ENCODE results near the gene TAF6.

GRCh38 chr7:100095704-100096103 lies 23.5 kb downstream of the TAF6 start:
- TF ChIP-seq CTCF (IDR thresholded peaks at IDR 0.05) (no peak), POLR2AphosphoS2 (conservative IDR thresholded peaks at IDR 0.05; ENCODE audit: low read length) (no peak)
